Lower leg skin (tissue), 3 donors: ENCODE measurements around the gene TAS1R2.

Source experiments
- POLR2A ChIP-seq, 2 donors: fragments of 450-650 bp; IDR thresholded peaks; one replicate each; pipeline ENCODE4 v1.6.1; 2016 to 2017; ENCODE audit warnings: antibody characterized with exemption in 2 of 2, mild to moderate bottlenecking in 1 of 2, moderate library complexity in 1 of 2
- TF ChIP-seq, protein P1 (sequence below), 3 donors: fragments of 450-650 bp; IDR thresholded peaks; one replicate each; pipeline ENCODE4 v1.5.1; 2016; ENCODE audit warnings: antibody characterized with exemption in 3 of 3, mild to moderate bottlenecking in 3 of 3, moderate library complexity in 2 of 3

DNA sequence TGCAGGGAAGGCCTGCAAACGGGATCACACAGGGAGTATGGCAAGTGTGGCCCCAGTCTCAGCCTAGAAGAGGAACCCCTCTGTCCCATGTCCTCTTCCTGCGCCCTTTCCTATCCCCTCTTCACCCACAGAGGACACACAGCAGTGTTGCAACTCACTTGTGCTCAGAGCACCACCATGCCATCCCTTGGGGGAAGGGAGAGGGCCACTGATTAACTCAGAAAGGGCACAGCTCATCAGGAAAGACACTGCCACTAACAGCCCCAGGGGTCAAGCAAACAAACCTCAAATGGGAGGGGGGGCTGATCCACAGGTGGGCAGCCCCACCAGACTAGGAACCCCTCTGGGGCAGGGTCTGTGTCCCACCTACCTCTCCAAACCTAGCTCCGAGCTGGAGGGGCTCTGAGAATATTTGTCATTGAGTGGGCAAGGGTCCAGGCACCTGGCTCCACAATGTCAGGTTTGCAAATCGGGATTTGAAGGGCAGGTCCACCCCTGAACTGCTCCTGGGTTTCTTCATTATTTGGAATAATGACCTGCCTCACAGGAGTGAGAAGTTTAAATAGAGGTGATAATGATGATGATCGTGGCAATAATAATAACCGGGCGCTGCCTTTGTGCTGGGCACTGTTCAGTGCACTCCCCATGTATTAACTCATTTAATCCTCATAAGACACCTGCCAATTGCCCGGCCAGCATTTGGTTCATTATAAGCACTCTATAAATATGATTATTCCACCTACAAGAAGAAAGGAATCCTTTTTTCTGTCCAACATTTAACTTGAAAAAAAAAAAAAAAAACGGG, 41.9 kb upstream of the TAS1R2 start:
- TF ChIP-seq, protein P1, sequence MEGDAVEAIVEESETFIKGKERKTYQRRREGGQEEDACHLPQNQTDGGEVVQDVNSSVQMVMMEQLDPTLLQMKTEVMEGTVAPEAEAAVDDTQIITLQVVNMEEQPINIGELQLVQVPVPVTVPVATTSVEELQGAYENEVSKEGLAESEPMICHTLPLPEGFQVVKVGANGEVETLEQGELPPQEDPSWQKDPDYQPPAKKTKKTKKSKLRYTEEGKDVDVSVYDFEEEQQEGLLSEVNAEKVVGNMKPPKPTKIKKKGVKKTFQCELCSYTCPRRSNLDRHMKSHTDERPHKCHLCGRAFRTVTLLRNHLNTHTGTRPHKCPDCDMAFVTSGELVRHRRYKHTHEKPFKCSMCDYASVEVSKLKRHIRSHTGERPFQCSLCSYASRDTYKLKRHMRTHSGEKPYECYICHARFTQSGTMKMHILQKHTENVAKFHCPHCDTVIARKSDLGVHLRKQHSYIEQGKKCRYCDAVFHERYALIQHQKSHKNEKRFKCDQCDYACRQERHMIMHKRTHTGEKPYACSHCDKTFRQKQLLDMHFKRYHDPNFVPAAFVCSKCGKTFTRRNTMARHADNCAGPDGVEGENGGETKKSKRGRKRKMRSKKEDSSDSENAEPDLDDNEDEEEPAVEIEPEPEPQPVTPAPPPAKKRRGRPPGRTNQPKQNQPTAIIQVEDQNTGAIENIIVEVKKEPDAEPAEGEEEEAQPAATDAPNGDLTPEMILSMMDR (IDR thresholded peaks at IDR 0.05) = no peak
- TF ChIP-seq POLR2A (IDR thresholded peaks at IDR 0.05) = no peak
